ENCODE data around the gene STK40.

GRCh38 chr1:36307601-36308330 lies 78.0 kb downstream of the STK40 start:
- TF ChIP-seq CTCF (IDR thresholded peaks at IDR 0.05) (no peak), EP300 (IDR thresholded peaks at IDR 0.05) (no peak)

Data from upper lobe of left lung (tissue), 4 donors.